Activated CD8-positive, alpha-beta T cell treated with anti-CD3 and anti-CD28 coated beads for 36 hours (primary cell): ENCODE results near the gene MYOZ2. TPM values are rescaled to one million over a fixed set of nuclear protein-coding genes. Genes with fewer than 3 reads are reported as not detected.
A peak's percentile ranks its signal among the peaks of the same experiment; 100 is the strongest.

Experiments
- ATAC-seq: fragments of 200-7000 bp; cut with Tn5 transposase; one replicate; pipeline ENCODE4 v1.10.0; 2021; ENCODE audit warnings: mild to moderate bottlenecking, moderate library complexity
- CTCF ChIA-PET: fragments of 350-600 bp; sonication (Branson Sonifier 250); formaldehyde crosslinking; loops from one replicate; lab custom pipeline; 2021; ENCODE audit warnings: antibody characterized with exemption; lab: Charles Lee
- POLR2A ChIA-PET: fragments of 350-600 bp; sonication (Branson Sonifier 250); formaldehyde crosslinking; loops from one replicate; lab custom pipeline; 2021; ENCODE audit warnings: antibody characterized with exemption; lab: Charles Lee
- DNase-seq: peaks from one replicate; pipeline ENCODE4 v3.0.0-alpha.2; 2020
- H3K27ac Mint-ChIP-seq: one replicate; pipeline ENCODE4 v1.8.0; 2021; ENCODE audit warnings: mild to moderate bottlenecking, mixed read lengths
- H3K27me3 Mint-ChIP-seq: one replicate; pipeline ENCODE4 v1.8.0; 2021; ENCODE audit warnings: mixed read lengths
- H3K36me3 Mint-ChIP-seq: one replicate; pipeline ENCODE4 v1.8.0; 2021; ENCODE audit warnings: low read depth, mixed read lengths
- H3K4me1 Mint-ChIP-seq: one replicate; pipeline ENCODE4 v1.8.0; 2021; ENCODE audit warnings: low read depth, mixed read lengths
- H3K4me3 Mint-ChIP-seq: one replicate; pipeline ENCODE4 v1.8.0; 2021; ENCODE audit warnings: mild to moderate bottlenecking, moderate library complexity, mixed read lengths
- H3K9me3 Mint-ChIP-seq: one replicate; pipeline ENCODE4 v1.8.0; 2021; ENCODE audit warnings: mixed read lengths
- intact Hi-C: fragments of 100-400 bp; cut with micrococcal nuclease; formaldehyde crosslinking; loops from one replicate; pipeline ENCODE4 v1.10.0; 2022
- total RNA-seq, 2 experiments: library from RNA; stranded (reverse); gene quantifications; one replicate each; pipeline ENCODE4 v1.2.3, GENCODE V29; 2021
- TF ChIP-seq, protein P1 (sequence below): fragments of 200-600 bp; IDR thresholded peaks from one replicate; pipeline ENCODE4 v1.8.0; 2022; ENCODE audit warnings: antibody characterized with exemption, mild to moderate bottlenecking

MYOZ2 gene
- total RNA-seq, 2 experiments from 2014 or later, result not detected

DNA sequence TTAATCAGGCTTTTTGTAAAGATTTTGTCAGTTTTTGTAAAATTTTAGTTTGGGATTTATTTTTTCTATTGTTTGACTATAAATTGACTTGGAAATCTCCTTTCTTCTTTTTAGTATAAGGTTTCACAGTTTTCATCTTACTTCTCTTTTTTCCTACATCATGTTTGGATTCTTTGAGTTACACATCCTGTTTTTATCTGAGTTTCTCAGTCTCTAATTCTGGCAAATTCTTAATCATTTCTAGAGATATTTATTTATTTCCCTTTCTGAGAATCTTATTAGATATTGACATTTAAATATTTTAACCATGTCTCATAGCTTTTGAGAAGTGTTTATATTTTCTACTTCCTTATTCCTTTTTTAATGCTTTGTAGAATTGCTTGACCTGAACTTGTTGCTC is 97.6 kb downstream of the MYOZ2 start:
- TF ChIP-seq, protein P1, sequence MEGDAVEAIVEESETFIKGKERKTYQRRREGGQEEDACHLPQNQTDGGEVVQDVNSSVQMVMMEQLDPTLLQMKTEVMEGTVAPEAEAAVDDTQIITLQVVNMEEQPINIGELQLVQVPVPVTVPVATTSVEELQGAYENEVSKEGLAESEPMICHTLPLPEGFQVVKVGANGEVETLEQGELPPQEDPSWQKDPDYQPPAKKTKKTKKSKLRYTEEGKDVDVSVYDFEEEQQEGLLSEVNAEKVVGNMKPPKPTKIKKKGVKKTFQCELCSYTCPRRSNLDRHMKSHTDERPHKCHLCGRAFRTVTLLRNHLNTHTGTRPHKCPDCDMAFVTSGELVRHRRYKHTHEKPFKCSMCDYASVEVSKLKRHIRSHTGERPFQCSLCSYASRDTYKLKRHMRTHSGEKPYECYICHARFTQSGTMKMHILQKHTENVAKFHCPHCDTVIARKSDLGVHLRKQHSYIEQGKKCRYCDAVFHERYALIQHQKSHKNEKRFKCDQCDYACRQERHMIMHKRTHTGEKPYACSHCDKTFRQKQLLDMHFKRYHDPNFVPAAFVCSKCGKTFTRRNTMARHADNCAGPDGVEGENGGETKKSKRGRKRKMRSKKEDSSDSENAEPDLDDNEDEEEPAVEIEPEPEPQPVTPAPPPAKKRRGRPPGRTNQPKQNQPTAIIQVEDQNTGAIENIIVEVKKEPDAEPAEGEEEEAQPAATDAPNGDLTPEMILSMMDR, result no peak
- POLR2A ChIA-PET, result interaction anchor here (0.7 to 1.6 kb wide), 4 partner anchors 9 to 20 kb away, joined by 3 to 8 read pairs (median 4); partner anchors contain the start of gene USP53
- peak overlapping the region; percentile 26 for H3K4me3 Mint-ChIP-seq

DNA sequence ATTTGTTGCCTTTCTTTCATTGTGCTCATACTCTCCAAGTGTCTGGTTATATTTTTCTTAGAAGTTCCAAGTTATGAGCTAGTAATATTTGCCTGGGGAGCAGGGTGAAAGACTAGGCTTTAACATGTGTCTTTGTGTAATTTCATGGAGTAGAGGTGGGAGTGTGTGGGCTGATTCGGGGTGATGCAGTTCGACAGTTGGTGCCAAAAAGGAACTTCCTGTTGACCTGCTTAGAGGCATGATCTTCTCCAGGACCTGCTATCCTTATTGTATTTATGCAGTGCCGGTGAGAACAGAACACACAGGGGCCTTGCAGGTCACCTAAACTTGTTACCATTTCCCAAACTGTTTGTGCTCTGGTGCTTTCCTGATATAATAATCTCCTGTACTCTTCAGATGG is 98.1 kb downstream of the MYOZ2 start:
- ATAC-seq (peak; percentile 15), DNase-seq (peak; percentile 42)
- H3K27me3 Mint-ChIP-seq, result no peaks in the 10 kb centered on the region
- H3K36me3 Mint-ChIP-seq, result peaks cover 39% of the 10 kb centered on the region
- peak overlapping the region; percentile 89 for H3K27ac Mint-ChIP-seq
- TF ChIP-seq, protein P1, result no peak
- ChIA-PET CTCF (interaction anchor here (0.7 kb wide), 1 partner anchor 53 kb away, joined by 3 read pairs; no protein-coding TSS in a partner anchor), POLR2A (interaction anchor here (1.1 to 1.6 kb wide), 3 partner anchors 9 to 21 kb away, joined by 3 to 8 read pairs (median 3); partner anchors contain the start of gene USP53)
- intact Hi-C loops, result no loop called here
- H3K4me1 Mint-ChIP-seq, result peaks cover 73% of the 10 kb centered on the region
- H3K9me3 Mint-ChIP-seq, result no peaks in the 10 kb centered on the region
- peak overlapping the region; percentile 26 for H3K4me3 Mint-ChIP-seq

More for the DNA sequence above, 97.6 kb downstream of the MYOZ2 start:
- Mint-ChIP-seq H3K27ac (peak overlapping the region; percentile 89), H3K27me3 (no peaks in the 10 kb centered on the region), H3K4me1 (peaks cover 74% of the 10 kb centered on the region), H3K36me3 (peaks cover 40% of the 10 kb centered on the region), H3K9me3 (no peaks in the 10 kb centered on the region)
- no peak for ATAC-seq
- intact Hi-C loops, result no loop called here
- no peak for DNase-seq
- CTCF ChIA-PET, result interaction anchor here (2.1 kb wide), 1 partner anchor 20 kb away, joined by 6 read pairs; the partner anchor contains the start of gene USP53

DNA sequence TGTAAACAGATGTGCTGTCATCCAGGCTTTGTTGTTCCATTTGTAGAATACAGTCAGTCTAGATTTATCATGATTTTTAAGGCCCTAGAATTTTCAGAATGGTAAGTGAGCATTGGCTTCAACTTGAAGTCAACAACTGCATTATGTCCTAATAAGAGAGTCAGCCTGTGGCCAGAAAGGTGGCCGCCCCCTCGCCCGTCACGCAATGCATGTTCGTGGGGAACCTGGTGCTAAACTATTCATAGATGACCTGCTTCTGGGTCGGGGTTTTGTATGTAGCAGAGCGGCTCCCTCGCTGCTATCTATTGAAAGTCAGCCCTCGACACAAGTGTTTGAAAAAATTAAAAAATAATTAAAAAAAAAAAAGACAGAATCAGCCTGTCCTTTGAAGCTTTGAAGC is 101.6 kb downstream of the MYOZ2 start:
- intact Hi-C loops, result no loop called here
- Mint-ChIP-seq H3K4me3 (no peak overlapping the region), H3K27ac (peak overlapping the region; percentile 79), H3K4me1 (peaks cover 56% of the 10 kb centered on the region), H3K9me3 (no peaks in the 10 kb centered on the region), H3K36me3 (peaks cover 40% of the 10 kb centered on the region), H3K27me3 (no peaks in the 10 kb centered on the region)
- POLR2A ChIA-PET, result interaction anchor here (1.2 to 2.1 kb wide), 4 partner anchors 13 to 28 kb away, joined by 3 to 22 read pairs (median 3); partner anchors contain the start of gene USP53
- ATAC-seq (no peak), DNase-seq (peak; percentile 21)
- CTCF ChIA-PET, result interaction anchor here (1.0 to 2.2 kb wide), 6 partner anchors 10 to 63 kb away, joined by 3 to 12 read pairs (median 6); partner anchors contain the start of gene USP53
- TF ChIP-seq, protein P1, result no peak

Other genes starting within 250 kb of the MYOZ2 start
- gene SYNPO2, start 247.0 kb upstream of the MYOZ2 start, total RNA-seq, result under 1 TPM; 0.13 to 0.18 TPM
- gene USP53, start 76.9 kb downstream of the MYOZ2 start, total RNA-seq, result 10 to 100 TPM; 14.4 to 15.8 TPM
- not detected for gene FABP2, start 186.3 kb downstream of the MYOZ2 start, total RNA-seq